GM18511 (cell line): ENCODE data around the gene PATZ1.

Experiments used
- ATAC-seq: cut with Tn5 transposase; IDR thresholded peaks from one replicate; pipeline ENCODE4 v1.9.1; 2021; ENCODE audit warnings: mild to moderate bottlenecking, moderate library complexity; ENCODE audit not compliant: unreplicated experiment

PATZ1 gene

DNA sequence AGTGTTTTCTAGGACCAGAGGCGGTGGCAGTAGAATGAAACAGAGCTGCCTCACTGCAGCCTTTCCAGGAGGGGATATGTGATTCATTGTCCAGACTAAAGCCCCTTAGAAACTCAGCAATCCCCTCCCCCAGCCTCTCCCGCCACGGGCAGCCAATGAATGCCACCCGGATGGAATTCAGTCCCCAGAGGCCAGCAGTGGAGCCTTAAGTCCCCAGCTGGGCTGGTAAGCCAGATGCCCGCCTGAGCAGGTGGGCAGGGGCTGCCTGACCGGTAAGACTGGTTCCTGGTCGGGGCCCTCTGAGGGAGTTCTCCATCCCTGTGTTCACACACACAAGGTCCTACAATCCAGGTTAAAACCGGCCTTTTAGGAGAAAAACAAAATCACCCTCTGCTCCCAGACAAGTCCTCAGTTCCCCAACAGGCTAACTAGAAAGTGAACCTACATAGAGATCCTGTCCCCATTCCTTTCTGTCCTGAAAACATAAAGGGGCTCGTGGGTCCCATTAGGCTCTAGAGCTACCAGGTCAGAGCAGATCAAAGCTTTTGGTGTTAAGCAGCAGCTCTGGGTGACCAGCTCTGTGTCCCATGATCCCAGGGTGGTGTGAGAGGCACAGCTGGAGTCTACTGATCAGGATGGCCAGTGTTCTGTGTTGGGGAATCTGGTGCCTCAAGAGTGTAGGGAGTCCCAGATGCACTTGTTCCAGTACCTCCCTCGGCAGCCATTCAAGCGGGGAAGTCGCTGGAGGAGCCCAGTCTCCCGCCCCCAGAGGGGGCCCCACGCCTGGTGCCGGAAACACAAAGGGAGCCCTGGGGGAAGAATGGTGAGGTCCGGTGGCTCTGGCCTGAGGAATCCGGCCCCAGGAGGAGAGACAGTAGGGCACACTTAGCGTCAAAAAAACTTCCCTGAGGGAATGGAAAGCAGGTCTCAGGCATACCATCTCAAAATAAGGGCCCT, 2.6 kb downstream of the PATZ1 start:
- no peak for ATAC-seq

DNA sequence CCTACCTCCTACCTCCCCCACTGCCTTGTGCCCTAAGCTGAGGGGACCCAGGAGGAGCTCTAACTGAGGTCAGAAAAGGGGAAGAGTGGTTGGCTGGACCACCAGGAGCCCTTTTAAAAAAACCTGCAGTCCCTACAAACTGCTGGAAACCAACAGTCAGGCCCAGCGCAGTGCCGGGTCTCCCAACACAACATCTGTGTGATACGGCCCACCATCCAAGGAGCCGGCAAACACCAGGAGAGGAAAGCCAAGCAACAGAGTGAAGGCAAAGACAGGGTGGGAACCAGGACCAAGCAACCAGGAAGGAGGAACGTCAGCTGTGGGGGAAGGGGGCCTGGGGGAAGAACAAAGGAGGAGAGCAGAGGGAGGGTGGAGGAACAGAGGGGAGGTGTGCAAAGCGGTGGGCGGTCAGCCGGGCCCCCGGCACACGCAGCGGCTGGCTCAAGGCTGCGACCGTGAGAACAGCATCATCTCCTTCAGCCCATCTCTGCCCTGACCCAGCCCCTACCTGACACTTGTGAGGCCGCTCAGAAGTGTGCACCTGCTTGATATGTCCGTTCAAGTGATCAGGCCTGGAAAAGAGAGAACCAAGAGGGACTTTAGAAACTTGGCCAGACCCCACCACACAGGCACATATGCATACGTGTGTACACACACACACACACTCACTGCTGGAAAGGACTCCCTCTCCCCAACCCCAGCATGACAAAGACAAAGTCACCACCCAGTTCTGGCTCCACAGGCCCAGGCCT, 3.6 kb downstream of the PATZ1 start:
- no peak for ATAC-seq

DNA sequence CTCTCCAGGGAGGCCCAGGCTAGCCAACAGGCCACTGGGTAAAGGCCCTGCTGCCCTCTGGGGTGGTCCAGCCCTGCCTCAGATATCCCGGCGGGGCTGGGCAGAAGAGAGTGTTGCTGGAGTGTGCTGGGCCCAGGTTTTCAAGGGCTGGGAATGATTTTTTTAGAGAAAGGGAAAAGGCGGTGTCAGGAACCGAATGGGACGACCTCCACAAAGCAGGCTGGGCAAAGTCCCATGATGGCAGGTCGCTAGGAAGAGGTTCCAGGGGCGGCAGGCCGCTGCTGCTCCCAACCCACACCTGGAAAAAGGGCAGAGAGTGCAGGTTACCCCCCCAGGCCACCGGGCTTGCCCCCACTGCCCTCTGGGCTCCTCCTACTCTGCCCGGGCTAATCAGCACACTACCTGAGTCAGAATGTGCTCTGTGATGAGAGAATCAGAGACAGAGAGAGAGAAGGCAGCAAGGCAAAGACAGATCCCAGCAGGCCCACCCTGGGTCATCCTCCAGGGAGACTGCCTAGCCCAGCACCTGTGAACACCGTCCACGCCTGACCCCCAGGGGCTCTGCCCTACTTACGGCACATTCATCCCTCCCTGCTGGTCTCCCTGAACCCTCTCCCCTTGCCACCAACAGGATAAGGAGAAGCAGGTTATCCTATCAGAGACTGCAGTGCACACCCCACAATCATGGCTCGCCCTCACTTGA, 4.6 kb downstream of the PATZ1 start:
- ATAC-seq = no peak

DNA sequence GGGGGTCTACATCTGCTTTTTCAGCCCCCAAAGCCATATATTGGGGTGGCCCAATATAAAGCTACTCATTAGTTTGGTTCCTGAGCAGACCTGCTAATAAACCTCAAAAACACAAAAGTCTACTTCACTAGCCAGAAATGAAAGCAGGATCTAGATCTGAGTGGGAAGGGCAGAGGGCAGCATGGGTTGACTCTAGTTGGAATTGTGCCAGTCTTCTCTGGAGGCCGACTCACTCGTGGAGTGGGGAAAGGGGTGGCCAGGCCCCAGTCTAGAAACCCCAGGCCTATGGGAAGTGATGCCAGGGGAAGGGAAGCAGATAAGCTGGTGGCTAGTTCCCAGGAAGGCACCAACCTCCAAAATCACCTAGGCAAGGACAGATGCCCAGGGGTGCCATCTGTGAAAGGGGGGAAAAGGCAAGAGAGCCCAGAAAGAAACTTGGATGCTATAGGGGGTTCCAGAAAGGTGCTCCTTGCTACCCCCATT, 5.3 kb downstream of the PATZ1 start:
- ATAC-seq = no peak

DNA sequence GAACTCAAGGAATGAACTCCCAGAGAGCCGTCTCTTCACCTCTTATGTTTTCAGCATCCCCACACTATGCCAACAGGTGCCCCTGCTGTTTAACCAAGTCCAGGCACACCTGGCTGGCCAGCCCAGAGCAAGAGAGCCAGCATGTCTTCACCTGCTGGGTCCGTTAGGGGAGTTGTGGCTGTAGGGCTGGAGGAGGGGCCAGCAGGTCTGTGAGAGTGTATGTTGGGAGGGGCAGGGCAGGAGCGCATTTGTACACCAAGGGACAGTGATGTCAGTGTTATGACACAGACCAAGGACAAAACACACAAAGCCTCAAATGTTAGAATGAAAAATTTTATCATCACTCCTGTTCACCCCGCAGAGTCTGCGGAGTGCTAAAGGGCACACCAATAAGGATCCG, 5.8 kb downstream of the PATZ1 start:
- no peak for ATAC-seq

DNA sequence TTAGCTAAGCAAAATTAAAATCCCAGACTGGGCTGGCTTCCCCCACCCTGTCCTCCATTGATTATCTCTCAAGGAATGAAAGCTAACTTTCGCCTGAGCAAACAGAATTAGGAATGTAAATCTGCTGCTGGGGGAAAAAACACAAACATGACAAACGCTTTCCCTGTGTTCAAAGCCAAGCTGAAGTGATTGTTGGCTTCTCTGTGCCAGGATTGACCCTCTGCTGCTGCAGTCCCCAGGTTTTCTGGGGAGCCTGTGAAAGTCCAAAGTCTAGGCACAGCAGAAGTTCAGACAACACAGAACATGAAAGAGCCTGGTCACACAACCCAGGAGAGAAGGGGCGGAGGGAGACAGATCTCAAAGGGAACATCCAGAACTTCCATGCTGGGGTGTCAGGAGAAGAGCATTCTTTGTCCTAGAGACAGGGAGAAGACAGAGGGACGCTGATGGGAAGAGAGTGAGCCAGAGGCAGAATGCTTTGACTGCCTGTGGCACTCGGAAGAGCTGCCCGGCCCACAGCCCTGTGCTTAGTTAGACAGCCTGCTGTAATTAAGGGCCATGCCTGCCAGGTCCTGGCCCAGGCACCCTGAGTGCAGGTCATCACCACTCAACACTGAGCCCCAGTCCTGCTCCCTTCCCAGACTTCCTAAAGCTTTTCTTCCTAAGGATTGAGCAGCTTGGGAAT, 6.9 kb downstream of the PATZ1 start:
- ATAC-seq = no peak

DNA sequence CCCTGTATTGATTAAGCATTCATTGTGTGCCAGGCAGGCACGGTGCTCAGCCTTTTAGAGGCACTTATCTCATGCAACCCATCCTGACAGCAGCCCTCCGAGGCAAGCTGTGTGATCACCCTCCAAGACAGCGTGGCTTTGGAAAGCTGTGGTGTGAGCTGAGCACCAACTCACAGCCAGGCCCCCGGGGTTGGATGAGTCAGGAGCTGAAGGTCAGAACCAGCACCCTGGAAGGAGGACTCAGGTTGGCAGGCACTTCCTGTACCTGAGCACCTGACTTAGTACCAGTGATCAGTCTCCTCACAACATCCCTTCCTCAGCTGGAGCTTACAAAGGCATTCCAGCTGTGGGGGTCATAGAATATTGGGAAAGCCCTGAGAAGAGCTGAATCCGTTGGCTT, 9.0 kb downstream of the PATZ1 start:
- ATAC-seq = no peak

DNA sequence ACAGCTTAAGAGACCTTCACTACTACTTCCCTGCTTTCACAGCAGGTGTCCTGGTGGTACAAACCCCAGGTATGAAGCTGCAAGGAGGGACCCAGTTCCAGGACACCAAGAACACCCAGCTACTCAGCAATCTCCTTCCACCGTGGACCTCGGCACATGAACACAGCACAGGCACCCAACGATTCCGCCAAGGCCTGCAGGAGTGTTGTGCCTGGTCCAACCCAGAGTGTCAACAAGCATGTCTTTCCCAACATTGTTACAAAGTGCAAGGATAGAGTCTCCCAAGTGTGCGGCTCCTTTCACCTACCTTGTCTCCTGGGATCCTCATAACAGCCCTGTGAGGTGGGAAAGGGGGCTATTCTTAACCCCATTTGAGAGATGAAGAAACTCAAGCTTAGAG, 11.8 kb downstream of the PATZ1 start:
- ATAC-seq = no peak

DNA sequence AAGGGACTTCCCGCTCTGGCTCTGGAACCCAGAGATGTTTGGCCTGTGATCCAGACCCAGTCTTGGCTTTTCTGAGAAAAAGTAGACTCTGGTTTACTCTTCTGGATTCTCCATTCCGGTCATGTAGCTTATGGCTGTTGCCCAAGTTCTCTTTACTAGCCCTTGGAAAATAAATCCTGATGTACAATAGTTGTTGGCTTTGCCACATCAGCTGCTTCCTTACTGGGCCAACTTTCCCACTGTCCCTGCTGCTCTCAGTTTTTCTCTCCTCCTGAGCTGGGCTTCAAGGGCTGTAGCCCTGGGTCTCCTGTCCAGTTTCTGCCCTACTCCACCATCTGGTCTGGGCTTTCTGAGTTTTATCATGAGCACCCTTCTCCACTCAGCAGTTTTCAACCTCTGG, 12.5 kb downstream of the PATZ1 start:
- no peak for ATAC-seq

DNA sequence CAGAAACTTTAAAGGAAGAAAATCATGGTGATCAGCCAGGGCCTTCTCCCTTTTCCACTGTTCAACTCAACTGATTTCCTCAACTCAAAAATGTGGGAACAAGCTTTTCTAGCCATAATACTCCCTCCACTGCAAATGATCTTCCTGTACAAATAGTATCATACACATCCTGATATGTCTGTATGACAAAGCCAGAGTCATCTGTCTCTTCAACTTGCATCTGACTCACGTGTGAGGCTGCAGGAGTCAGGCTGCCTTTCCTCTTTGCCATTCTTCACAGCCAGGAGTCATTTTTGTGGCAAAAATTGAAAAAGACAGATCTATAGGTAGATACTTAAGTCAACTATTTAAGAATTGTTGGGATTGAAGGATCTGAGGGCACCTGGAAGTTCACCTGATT, 13.3 kb downstream of the PATZ1 start:
- ATAC-seq = no peak

DNA sequence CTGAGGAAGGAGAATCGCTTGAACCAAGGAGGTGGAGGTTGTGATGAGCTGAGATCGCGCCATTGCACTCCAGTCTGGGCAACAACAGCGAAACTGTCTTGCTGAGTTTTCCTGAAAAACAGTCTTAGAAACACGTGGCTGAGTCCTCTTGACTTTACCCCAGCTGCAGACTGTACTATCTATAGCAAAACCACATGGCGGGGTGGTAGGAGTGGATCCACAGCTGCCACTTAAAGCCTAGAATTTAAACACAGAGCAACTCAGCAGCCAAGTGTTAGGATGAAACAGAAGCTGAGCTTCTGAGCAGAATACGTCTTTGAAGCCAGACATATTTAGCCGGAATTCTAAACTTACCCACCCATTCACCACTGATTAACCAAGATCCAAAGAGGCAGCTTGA, 14.1 kb downstream of the PATZ1 start:
- no peak for ATAC-seq

DNA sequence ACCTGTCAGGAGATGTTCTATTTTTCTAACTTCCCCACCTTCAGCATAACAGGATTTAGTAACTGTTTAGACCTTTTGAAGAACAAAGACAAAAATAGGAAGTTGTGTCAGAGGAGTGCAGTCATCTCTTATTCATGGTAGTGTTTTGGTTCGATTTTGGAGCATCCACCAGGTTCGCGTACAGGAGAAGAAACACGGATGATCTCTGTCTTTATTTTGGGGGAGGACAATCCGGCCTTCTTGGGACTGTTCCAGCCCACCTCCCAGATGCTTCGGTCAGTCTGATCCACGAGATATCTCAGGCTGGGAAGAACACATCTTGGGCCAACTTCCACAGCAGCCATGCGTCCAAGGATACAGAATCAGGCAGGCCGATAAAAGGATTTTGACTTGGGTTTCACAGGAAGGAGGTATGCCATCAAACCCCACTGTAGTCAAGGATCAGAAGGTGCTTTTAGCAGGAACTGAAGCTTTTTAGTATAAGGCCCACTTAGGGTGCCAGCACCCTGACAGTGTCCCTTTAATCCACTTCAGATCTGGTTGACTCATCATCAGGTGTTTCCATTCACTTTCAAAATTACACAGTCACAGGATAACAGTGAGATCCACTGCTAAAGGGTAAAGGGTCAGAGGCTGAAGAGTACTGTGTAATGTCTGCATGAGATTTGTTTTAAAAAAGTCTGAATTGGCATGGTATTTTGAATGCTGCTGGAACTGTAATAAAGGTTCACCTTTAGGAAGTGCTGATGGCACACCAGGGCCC, 16.5 kb downstream of the PATZ1 start:
- ATAC-seq = no peak

DNA sequence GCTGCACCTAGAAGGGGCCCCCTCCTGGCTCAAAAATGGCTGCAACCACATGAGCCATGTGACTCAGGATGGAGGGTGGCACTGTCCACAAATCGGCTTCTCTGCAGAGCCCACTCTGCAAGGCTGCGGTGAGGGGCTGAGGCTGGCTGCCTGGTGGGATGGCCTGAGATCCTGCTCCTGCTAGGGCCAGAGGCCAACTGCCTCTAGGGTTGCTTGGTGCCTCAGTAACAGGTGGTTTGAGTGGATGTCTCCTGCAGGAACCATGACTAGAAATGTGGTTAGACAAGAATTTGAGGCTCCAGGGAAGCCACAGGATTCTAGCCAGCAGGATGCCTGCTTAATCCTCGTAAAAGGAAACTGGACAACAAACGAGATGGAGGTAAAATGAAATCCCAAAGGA, 17.1 kb downstream of the PATZ1 start:
- no peak for ATAC-seq

DNA sequence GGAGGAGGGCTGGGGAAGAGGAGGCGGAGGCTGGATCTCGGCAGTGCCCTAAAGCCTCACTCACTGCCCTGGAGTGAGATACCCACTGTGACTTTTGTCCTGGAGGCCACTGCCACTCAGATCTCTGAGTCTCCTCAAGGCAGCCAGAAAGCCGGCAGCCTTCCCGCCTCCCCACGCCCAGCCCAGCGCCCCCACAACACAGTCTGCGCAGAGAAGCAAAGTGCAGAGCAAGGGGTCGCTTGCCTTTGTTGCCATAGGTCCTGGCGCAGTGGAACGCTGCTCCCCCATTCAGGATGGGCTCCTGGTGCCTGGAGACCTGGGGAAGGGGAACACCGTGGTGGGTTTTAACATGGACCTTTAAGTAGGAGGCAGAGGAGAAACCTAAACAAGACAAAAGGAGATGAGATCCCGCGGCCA, 17.6 kb downstream of the PATZ1 start:
- no peak for ATAC-seq

DNA sequence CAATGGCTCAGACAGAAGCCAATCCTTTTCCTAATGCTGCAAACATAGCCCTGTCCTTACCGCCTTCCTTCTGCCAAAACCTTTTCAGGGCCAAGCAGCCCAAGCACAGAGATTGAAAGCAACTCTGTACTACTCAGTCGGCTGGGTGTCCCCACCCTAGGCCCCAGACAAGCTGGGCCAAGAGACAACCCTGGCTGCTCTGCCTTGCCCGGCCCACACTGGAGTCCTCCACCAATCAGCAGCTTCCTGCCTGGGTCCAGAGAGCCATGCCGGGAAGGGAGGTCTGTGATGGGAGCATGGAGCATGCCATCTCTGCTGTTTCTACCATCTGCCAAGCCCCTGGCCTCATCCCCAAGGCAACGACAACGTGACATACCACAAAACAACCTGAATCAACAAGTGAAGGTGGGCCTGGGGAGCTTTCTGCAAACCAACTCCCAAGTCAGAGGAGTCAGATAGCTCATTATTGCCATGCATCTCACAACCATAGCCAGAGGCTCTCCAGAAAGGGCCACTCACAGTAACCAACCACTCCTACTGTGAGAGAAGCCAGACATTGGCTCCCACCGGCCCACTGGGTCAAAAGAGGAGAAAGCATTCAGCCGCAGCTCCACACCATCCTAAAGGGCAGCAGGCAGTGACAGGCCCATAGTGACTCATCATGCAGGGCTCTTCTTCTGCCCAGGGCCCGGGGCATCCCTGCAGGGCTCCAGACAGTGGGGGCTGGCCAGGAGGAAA, 18.2 kb downstream of the PATZ1 start:
- ATAC-seq = no peak

DNA sequence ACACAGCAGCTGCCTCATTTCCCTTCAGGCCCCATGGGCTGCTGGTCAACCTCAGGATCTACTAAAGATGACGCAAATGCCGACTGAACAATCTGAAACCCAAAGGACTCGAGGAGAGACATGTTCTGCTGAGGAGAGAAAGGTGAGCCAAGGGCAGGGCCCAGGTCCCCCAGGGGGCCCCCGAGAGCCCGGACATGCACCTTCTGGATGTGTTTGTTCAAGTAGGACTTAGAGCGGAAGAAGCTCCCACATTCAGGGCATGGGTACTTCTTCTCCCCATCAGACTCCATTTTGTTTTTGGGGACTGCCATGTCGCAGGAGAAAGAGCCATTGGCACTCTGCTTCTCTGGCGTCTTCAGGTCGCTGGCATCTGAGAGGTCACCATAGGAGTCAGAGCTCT, 19.3 kb downstream of the PATZ1 start:
- ATAC-seq = no peak

DNA sequence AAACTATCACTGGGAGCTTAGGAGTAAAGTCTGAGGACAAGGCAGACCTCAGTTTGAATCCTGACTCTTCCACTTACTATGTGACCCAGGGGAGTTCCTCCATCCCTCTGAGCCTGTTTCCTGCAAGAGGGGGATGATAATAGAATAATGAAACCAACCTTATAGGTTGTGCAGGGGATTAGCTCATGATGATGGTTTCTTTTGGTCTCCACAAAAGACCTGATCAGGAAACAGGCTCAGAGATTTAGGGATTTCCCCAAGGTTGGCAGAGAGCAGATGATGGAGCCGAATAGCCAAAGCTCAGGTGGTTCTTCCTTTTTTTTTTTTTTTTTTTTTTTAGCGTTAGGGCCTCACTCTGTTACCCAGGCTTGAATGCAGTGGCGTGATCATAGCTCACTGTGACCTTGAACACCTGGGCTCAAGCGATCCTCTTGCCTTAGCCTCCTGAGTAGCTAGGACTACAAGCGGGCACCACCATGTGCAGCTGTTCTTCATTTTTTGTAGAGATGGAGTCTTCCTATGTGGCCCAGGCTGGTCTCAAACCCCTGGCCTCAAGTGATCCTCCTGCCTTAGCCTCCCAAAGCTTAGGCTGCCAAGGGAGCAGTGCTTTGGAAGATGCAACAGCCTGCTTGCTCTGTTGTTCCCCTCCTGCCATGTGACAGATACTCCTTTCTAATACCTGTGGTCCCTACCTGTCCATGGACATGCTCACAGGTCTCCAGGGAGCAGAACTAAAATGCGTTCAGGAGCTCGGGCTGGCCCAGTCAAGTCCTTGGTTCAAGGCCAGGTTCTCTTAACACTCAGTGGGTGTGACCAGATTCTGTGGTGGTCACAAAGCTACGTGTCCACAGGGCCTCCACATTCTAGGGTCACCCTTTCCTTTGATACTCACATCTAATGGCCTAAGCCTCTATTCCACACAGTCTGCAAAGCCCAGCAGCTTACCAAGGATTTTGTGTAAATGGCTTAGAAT, 22.3 kb downstream of the PATZ1 start:
- ATAC-seq = no peak

DNA sequence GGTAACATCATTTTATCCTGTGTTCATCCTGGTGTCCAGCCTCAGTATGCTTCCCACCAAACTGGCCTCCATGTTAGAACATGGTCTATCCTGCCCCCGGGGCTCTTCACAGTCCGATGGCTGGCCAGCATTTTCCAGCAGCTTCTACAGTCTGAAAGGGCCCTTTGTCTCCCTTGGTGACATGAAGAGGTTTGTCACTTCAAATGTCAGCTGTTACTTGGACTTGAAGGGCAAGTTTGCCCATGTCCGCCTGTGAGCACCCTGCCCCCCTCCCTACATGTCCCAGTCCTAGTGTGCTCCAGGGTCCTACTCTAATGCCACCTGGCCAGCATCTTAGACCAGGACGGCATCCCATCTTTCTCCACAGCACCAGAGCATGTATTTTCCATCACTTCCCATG, 24.7 kb downstream of the PATZ1 start:
- ATAC-seq = no peak
